Left renal cortex interstitium (tissue), 4 donors: Measurements from ENCODE around the gene PDZD2. TPM values are rescaled to one million over a fixed set of nuclear protein-coding genes. Genes with fewer than 3 reads are reported as not detected.
"Not testable (repeated sequence)": the region's sequence is repeated elsewhere in the genome, so short reads cannot be mapped to it uniquely, and the experiment has no call there.

Experiments used
- DNase-seq, 4 donors: peaks; one replicate each; pipeline ENCODE4 v3.0.0-alpha.2; 2013; ENCODE audit warnings: low read depth in 4 of 4, low spot score in 2 of 4, missing footprints in 1 of 4
- polyA plus RNA-seq, 4 donors: library from polyadenylated mRNA; unstranded; fragments of 120-200 nt; gene quantifications; one replicate each; pipeline ENCODE4 v1.2.1, GENCODE V29; 2013; ENCODE audit not compliant: insufficient read length in 4 of 4

PDZD2 gene
- polyA plus RNA-seq, 4 donors, result 16.6 to 21.1 (median 18.4) TPM

GRCh38 chr5:31730139-31730538 is 91.2 kb downstream of the PDZD2 start:
- DNase-seq, result no peak

GRCh38 chr5:31731016-31731415 is 92.1 kb downstream of the PDZD2 start:
- DNase-seq, result no peak

- DNase-seq, result no peak
Observed at GRCh38 chr5:31731710-31732301, 92.9 kb downstream of the PDZD2 start.

GRCh38 chr5:31732821-31733220 is 93.9 kb downstream of the PDZD2 start:
- DNase-seq, result not testable (repeated sequence)

GRCh38 chr5:31733371-31733770 is 94.4 kb downstream of the PDZD2 start:
- DNase-seq, result no peak

- DNase-seq, result no peak
Observed at GRCh38 chr5:31736127-31736526, 97.2 kb downstream of the PDZD2 start.

GRCh38 chr5:31738199-31738598 is 99.3 kb downstream of the PDZD2 start:
- no peak for DNase-seq

GRCh38 chr5:31741496-31741895 is 102.6 kb downstream of the PDZD2 start:
- DNase-seq, result no peak

- no peak for DNase-seq
Observed at GRCh38 chr5:31743678-31744077, 104.7 kb downstream of the PDZD2 start.

GRCh38 chr5:31748458-31749172 is 109.7 kb downstream of the PDZD2 start:
- DNase-seq, result no peak

GRCh38 chr5:31750215-31750614 is 111.3 kb downstream of the PDZD2 start:
- DNase-seq, result no peak

- DNase-seq, result no peak
Observed at GRCh38 chr5:31751610-31752009, 112.7 kb downstream of the PDZD2 start.

GRCh38 chr5:31753700-31754357 is 114.9 kb downstream of the PDZD2 start:
- DNase-seq, result no peak

GRCh38 chr5:31754358-31754704 is 115.4 kb downstream of the PDZD2 start:
- no peak for DNase-seq

- DNase-seq, result no peak
Observed at GRCh38 chr5:31754741-31755675, 116.1 kb downstream of the PDZD2 start.

GRCh38 chr5:31755676-31756230 is 116.8 kb downstream of the PDZD2 start:
- no peak for DNase-seq

- DNase-seq, result no peak
Observed at GRCh38 chr5:31757806-31758205, 118.9 kb downstream of the PDZD2 start.

GRCh38 chr5:31758803-31759425 is 120.0 kb downstream of the PDZD2 start:
- no peak for DNase-seq

GRCh38 chr5:31759925-31760324 is 121.0 kb downstream of the PDZD2 start:
- no peak for DNase-seq

- no peak for DNase-seq
Observed at GRCh38 chr5:31761877-31762276, 122.9 kb downstream of the PDZD2 start.
